ENCODE results near the gene CYP11A1.

GRCh38 chr15:74324714-74325113 lies 42.7 kb downstream of the CYP11A1 start:
- TF ChIP-seq EP300 (IDR thresholded peaks at IDR 0.05): no peak
- TF ChIP-seq, protein P1, sequence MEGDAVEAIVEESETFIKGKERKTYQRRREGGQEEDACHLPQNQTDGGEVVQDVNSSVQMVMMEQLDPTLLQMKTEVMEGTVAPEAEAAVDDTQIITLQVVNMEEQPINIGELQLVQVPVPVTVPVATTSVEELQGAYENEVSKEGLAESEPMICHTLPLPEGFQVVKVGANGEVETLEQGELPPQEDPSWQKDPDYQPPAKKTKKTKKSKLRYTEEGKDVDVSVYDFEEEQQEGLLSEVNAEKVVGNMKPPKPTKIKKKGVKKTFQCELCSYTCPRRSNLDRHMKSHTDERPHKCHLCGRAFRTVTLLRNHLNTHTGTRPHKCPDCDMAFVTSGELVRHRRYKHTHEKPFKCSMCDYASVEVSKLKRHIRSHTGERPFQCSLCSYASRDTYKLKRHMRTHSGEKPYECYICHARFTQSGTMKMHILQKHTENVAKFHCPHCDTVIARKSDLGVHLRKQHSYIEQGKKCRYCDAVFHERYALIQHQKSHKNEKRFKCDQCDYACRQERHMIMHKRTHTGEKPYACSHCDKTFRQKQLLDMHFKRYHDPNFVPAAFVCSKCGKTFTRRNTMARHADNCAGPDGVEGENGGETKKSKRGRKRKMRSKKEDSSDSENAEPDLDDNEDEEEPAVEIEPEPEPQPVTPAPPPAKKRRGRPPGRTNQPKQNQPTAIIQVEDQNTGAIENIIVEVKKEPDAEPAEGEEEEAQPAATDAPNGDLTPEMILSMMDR (IDR thresholded peaks at IDR 0.05): no peak
